Mammary epithelial cell (primary cell): Measurements from ENCODE around the gene GAB2.

ENCODE experiments used
- CTCF ChIP-seq, 2 donors: IDR thresholded peaks in 1 of 2; conservative IDR thresholded peaks in 1 of 2; 2 replicates each; pipeline ENCODE4 v1.5.1; 2011 to 2012; ENCODE audit warnings: inconsistent platforms in 2 of 2, low read length in 2 of 2, mild to moderate bottlenecking in 2 of 2, control low read depth in 1 of 2, low read depth in 1 of 2; ENCODE audit not compliant: insufficient read depth in 1 of 2; ENCODE audit errors: extremely low read depth in 1 of 2
- EZH2 ChIP-seq: IDR thresholded peaks from 2 replicates; pipeline ENCODE4 v1.6.1; 2012; ENCODE audit warnings: low read length, inconsistent platforms, borderline replicate concordance

GRCh38 chr11:78269806-78270205 is 147.8 kb downstream of the GAB2 start:
- TF ChIP-seq CTCF (conservative IDR thresholded peaks at IDR 0.05 in 1 of 2, IDR thresholded peaks at IDR 0.05 in 1 of 2; ENCODE audit: extremely low read depth in 1 of 2, insufficient read depth in 1 of 2, low read depth in 1 of 2, low read length in 2 of 2) (no peak), EZH2 (no peak)
